ENCODE data around the gene SHOX.
"Not testable (repeated sequence)": the region's sequence is repeated elsewhere in the genome, so short reads cannot be mapped to it uniquely, and the experiment has no call there.

The SHOX gene

GRCh38 chrX:622802-623201, 7.8 kb upstream of the SHOX start:
- DNase-seq, result not testable (repeated sequence)

- DNase-seq, result no peak
Measured at GRCh38 chrX:623268-623598, 7.4 kb upstream of the SHOX start.

- DNase-seq, result no peak
Measured at GRCh38 chrX:623599-624315, 6.8 kb upstream of the SHOX start.

GRCh38 chrX:625137-625691, 5.4 kb upstream of the SHOX start:
- DNase-seq, result no peak

GRCh38 chrX:626047-626446, 4.5 kb upstream of the SHOX start:
- not testable (repeated sequence) for DNase-seq

GRCh38 chrX:626745-627509, 3.7 kb upstream of the SHOX start:
- no peak for DNase-seq

- no peak for DNase-seq
Measured at GRCh38 chrX:627510-627981, 3.0 kb upstream of the SHOX start.

- DNase-seq, result no peak
Measured at GRCh38 chrX:627995-628394, 2.6 kb upstream of the SHOX start.

- no peak for DNase-seq
Measured at GRCh38 chrX:629230-630006, 1.2 kb upstream of the SHOX start.

GRCh38 chrX:630007-630611, 482 bp upstream of the SHOX start:
- DNase-seq, result no peak

- no peak for DNase-seq
Measured at GRCh38 chrX:631802-632365, 1.3 kb downstream of the SHOX start.

GRCh38 chrX:632366-633042, 1.9 kb downstream of the SHOX start:
- DNase-seq, result no peak

- DNase-seq, result no peak
Measured at GRCh38 chrX:633043-633984, 2.7 kb downstream of the SHOX start.

- no peak for DNase-seq
Measured at GRCh38 chrX:633985-634958, 3.7 kb downstream of the SHOX start.

GRCh38 chrX:635428-636090, 5.0 kb downstream of the SHOX start:
- DNase-seq, result no peak

GRCh38 chrX:636981-637659, 6.5 kb downstream of the SHOX start:
- no peak for DNase-seq

GRCh38 chrX:637660-638481, 7.3 kb downstream of the SHOX start:
- DNase-seq, result no peak
